ENCODE results near the gene NFAM1. TPM values are rescaled to one million over a fixed set of nuclear protein-coding genes. Genes with fewer than 3 reads are reported as not detected.

Gene NFAM1
- total and polyA plus RNA-seq, 4 donors = 0.36 to 3.8 (median 2.6) TPM

DNA sequence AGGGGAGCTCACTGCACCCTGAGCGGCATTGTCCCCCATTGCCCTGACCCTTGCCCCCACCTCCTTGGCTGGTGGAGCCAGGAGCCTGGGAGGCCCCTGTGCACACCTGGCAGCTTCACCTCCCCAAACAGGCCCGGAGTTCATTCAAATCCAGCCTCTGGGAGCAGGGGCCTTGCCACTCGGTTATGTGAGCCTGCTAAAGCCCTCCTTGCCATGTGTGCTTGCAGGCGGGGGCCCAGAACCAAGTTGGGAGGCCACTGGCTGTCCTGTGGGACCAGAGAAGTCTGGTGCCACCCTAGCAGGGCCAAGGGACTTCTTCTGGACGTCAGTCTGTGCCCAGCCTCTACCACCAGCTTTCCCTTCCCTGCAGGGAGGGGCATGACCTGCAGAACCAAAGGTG, 48.9 kb downstream of the NFAM1 start:
- no peak overlapping the region for H3K4me3 ChIP-seq (ENCODE audit: low read depth in 1 of 3, low read length in 3 of 3)
- no peak overlapping the region for H3K27ac ChIP-seq (ENCODE audit: low read depth in 1 of 2, low read length in 2 of 2)
- H3K4me1 ChIP-seq (ENCODE audit: control insufficient read depth in 4 of 4, insufficient read depth in 4 of 4, low read length in 3 of 4) = no peaks in the 10 kb centered on the region
- H3K9ac ChIP-seq (ENCODE audit: low read depth in 1 of 2, low read length in 2 of 2) = no peak overlapping the region
- TF ChIP-seq RAD21 (IDR thresholded peaks at IDR 0.05) = no peak
- no peak for TF ChIP-seq FOXA1 (IDR thresholded peaks at IDR 0.05)
- no peak for TF ChIP-seq NR2F2 (IDR thresholded peaks at IDR 0.05)
- no peak for TF ChIP-seq EGR1 (IDR thresholded peaks at IDR 0.05; ENCODE audit: low read depth in 2 of 2)
- TF ChIP-seq, protein P1, sequence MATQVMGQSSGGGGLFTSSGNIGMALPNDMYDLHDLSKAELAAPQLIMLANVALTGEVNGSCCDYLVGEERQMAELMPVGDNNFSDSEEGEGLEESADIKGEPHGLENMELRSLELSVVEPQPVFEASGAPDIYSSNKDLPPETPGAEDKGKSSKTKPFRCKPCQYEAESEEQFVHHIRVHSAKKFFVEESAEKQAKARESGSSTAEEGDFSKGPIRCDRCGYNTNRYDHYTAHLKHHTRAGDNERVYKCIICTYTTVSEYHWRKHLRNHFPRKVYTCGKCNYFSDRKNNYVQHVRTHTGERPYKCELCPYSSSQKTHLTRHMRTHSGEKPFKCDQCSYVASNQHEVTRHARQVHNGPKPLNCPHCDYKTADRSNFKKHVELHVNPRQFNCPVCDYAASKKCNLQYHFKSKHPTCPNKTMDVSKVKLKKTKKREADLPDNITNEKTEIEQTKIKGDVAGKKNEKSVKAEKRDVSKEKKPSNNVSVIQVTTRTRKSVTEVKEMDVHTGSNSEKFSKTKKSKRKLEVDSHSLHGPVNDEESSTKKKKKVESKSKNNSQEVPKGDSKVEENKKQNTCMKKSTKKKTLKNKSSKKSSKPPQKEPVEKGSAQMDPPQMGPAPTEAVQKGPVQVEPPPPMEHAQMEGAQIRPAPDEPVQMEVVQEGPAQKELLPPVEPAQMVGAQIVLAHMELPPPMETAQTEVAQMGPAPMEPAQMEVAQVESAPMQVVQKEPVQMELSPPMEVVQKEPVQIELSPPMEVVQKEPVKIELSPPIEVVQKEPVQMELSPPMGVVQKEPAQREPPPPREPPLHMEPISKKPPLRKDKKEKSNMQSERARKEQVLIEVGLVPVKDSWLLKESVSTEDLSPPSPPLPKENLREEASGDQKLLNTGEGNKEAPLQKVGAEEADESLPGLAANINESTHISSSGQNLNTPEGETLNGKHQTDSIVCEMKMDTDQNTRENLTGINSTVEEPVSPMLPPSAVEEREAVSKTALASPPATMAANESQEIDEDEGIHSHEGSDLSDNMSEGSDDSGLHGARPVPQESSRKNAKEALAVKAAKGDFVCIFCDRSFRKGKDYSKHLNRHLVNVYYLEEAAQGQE (IDR thresholded peaks at IDR 0.05) = no peak
- TF ChIP-seq, protein P2, sequence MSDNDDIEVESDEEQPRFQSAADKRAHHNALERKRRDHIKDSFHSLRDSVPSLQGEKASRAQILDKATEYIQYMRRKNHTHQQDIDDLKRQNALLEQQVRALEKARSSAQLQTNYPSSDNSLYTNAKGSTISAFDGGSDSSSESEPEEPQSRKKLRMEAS (IDR thresholded peaks at IDR 0.05) = no peak
- TF ChIP-seq HNF4G (IDR thresholded peaks at IDR 0.05) = no peak
- TF ChIP-seq, protein P3, sequence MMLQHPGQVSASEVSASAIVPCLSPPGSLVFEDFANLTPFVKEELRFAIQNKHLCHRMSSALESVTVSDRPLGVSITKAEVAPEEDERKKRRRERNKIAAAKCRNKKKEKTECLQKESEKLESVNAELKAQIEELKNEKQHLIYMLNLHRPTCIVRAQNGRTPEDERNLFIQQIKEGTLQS (IDR thresholded peaks at IDR 0.05) = no peak
- TF ChIP-seq TAF1 (conservative IDR thresholded peaks at IDR 0.05) = no peak
- no peaks in the 10 kb centered on the region for H3K9me3 ChIP-seq (ENCODE audit: control insufficient read depth in 4 of 4, low read length in 3 of 4)
- WGBS = 95% methylated on average over 5 of the region's 5 CpGs
- DNase-seq (ENCODE audit: low spot score) = no peak
- no peaks in the 10 kb centered on the region for H3K36me3 ChIP-seq (ENCODE audit: control insufficient read depth in 4 of 4, insufficient read depth in 3 of 4, low read depth in 1 of 4, low read length in 3 of 4)
- no peaks in the 10 kb centered on the region for H3K27me3 ChIP-seq (ENCODE audit: control insufficient read depth in 4 of 4, insufficient read depth in 4 of 4, low read length in 3 of 4)

DNA sequence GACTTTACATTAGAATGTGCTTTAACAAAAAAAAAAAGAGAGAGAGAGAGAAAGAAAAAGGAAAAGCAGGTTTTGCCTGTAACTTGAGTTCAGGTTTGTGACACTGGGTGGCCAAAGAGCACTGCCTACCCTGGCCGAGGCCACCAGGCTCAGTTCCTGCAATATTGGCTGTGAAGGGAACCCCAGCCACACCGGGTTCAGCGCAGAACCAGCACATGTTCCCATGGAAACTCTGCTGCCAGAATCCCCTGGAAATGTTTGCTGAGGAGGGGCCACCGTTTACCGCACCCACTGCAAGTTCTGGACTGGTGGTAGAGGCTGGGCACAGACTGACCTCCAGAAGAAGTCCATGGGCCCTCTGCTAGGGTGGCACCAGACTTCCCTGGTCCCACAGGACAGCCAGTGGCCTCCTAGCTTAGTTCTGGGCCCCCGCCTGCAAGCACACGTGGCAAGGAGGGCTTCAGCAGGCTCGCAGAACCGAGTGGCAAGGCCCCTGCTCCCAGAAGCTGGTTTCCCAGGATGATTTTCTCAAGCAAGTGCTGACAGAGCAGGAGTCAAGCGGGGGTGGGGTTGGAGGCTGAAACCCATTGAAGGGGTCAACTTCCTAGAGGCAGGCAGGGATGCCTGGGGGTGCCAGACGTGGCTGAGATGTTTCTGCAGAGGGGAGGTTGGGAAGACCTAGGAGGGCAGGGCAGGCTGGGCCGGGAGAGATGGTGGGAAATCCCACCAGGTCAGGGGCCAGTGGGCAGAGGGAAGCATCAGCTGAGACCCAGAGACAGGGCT, 51.2 kb downstream of the NFAM1 start:
- no peak for DNase-seq (ENCODE audit: low spot score)
- WGBS = 83% methylated on average over 12 of the region's 12 CpGs

More for the DNA sequence above, 51.2 kb downstream of the NFAM1 start:
- no peak overlapping the region for H3K4me3 ChIP-seq (ENCODE audit: low read depth in 1 of 3, low read length in 3 of 3)
- TF ChIP-seq, protein P4, sequence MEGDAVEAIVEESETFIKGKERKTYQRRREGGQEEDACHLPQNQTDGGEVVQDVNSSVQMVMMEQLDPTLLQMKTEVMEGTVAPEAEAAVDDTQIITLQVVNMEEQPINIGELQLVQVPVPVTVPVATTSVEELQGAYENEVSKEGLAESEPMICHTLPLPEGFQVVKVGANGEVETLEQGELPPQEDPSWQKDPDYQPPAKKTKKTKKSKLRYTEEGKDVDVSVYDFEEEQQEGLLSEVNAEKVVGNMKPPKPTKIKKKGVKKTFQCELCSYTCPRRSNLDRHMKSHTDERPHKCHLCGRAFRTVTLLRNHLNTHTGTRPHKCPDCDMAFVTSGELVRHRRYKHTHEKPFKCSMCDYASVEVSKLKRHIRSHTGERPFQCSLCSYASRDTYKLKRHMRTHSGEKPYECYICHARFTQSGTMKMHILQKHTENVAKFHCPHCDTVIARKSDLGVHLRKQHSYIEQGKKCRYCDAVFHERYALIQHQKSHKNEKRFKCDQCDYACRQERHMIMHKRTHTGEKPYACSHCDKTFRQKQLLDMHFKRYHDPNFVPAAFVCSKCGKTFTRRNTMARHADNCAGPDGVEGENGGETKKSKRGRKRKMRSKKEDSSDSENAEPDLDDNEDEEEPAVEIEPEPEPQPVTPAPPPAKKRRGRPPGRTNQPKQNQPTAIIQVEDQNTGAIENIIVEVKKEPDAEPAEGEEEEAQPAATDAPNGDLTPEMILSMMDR (IDR thresholded peaks at IDR 0.05; ENCODE audit: low read depth, low read length, missing input control) = no peak
- TF ChIP-seq FOXA2 (IDR thresholded peaks at IDR 0.05) (no peak), EGR1 (IDR thresholded peaks at IDR 0.05; ENCODE audit: low read depth in 2 of 2) (no peak), JUND (IDR thresholded peaks at IDR 0.05) (no peak), HNF4G (IDR thresholded peaks at IDR 0.05) (no peak), GABPA (IDR thresholded peaks at IDR 0.05 in 1 of 2, conservative IDR thresholded peaks at IDR 0.05 in 1 of 2) (no peak), NR2F2 (IDR thresholded peaks at IDR 0.05) (no peak)
- no peak overlapping the region for H3K27ac ChIP-seq (ENCODE audit: low read depth in 1 of 2, low read length in 2 of 2)
- H3K9ac ChIP-seq (ENCODE audit: low read depth in 1 of 2, low read length in 2 of 2) = no peak overlapping the region
- no peaks in the 10 kb centered on the region for H3K4me1 ChIP-seq (ENCODE audit: control insufficient read depth in 4 of 4, insufficient read depth in 4 of 4, low read length in 3 of 4)
- H3K36me3 ChIP-seq (ENCODE audit: control insufficient read depth in 4 of 4, insufficient read depth in 3 of 4, low read depth in 1 of 4, low read length in 3 of 4) = no peaks in the 10 kb centered on the region
- H3K9me3 ChIP-seq (ENCODE audit: control insufficient read depth in 4 of 4, low read length in 3 of 4) = no peaks in the 10 kb centered on the region
- H3K27me3 ChIP-seq (ENCODE audit: control insufficient read depth in 4 of 4, insufficient read depth in 4 of 4, low read length in 3 of 4) = no peaks in the 10 kb centered on the region

Measured in liver (tissue), 9 donors.